Neural progenitor cell (in vitro differentiated cells): Measurements from ENCODE around the gene IL13RA2.

Source experiments
- EZH2 ChIP-seq: fragments of 200-600 bp; sonication (generic); IDR thresholded peaks from 2 replicates; pipeline ENCODE4 v1.6.1; 2017; ENCODE audit warnings: antibody characterized with exemption, mild to moderate bottlenecking, moderate library complexity
- TF ChIP-seq, protein P1 (sequence below): fragments of 200-600 bp; sonication (generic); IDR thresholded peaks from 2 replicates; pipeline ENCODE4 v1.5.1; 2017; ENCODE audit warnings: antibody characterized with exemption, mild to moderate bottlenecking

DNA sequence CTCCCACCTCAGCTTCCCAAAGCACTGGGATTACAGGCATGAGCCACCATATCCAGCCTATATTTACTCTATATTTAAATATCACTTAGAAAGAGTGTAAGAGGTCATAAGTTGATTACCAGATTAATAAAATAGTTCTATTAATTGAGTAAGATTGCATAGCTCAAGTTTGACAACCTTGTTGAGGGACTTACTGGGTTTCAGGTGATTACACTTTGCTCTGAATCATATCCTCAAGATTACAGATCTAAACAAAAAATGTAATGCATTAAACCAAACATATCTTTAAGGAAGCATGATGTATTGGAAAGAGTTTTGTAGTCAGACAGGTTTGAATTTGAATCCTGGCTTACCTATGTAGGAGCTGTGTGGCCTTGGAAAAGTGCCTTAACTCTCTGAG lies 47.9 kb upstream of the IL13RA2 start:
- TF ChIP-seq, protein P1, sequence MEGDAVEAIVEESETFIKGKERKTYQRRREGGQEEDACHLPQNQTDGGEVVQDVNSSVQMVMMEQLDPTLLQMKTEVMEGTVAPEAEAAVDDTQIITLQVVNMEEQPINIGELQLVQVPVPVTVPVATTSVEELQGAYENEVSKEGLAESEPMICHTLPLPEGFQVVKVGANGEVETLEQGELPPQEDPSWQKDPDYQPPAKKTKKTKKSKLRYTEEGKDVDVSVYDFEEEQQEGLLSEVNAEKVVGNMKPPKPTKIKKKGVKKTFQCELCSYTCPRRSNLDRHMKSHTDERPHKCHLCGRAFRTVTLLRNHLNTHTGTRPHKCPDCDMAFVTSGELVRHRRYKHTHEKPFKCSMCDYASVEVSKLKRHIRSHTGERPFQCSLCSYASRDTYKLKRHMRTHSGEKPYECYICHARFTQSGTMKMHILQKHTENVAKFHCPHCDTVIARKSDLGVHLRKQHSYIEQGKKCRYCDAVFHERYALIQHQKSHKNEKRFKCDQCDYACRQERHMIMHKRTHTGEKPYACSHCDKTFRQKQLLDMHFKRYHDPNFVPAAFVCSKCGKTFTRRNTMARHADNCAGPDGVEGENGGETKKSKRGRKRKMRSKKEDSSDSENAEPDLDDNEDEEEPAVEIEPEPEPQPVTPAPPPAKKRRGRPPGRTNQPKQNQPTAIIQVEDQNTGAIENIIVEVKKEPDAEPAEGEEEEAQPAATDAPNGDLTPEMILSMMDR: no peak
- TF ChIP-seq EZH2: no peak
